ENCODE results near the gene CRYBG3.

- TF ChIP-seq CTCF (conservative IDR thresholded peaks at IDR 0.05), result no peak
- TF ChIP-seq ZFX (IDR thresholded peaks at IDR 0.05), result no peak
Measured at GRCh38 chr3:97892852-97893251, 71.0 kb downstream of the CRYBG3 start.

Data from C4-2B (cell line).